Measurements from ENCODE around the gene TMEM208. TPM values are rescaled to one million over a fixed set of nuclear protein-coding genes. Genes with fewer than 3 reads are reported as not detected.

The TMEM208 gene
- total and polyA plus RNA-seq, 2 of the 13 experiments (the other 11 are each of a cell fraction or from before 2014, with no cell fraction given): 58.8 to 72.9 TPM

- TF ChIP-seq KDM4B (CRISPR knock-in tag; IDR thresholded peaks at IDR 0.05): peak; percentile 97
- peak; percentile 61; the same call in 1 of the 2 replicates for TF ChIP-seq ZNF430 (CRISPR knock-in tag; IDR thresholded peaks at IDR 0.05)
- TF ChIP-seq EEA1 (CRISPR knock-in tag; IDR thresholded peaks at IDR 0.05; ENCODE audit: borderline replicate concordance): no peak; the same call in 1 of the 2 replicates
- TF ChIP-seq TBP (CRISPR knock-in tag; IDR thresholded peaks at IDR 0.05): no peak
- no peak for TF ChIP-seq RORA (CRISPR knock-in tag; IDR thresholded peaks at IDR 0.05)
- no peak for TF ChIP-seq NFE2L2 (IDR thresholded peaks at IDR 0.05; ENCODE audit: low read length)
- TF ChIP-seq ZNF407 (CRISPR knock-in tag; IDR thresholded peaks at IDR 0.05; ENCODE audit: not compliant biosample characterization): peak; percentile 45
- TF ChIP-seq MAF1 (CRISPR knock-in tag; IDR thresholded peaks at IDR 0.05; ENCODE audit: borderline replicate concordance): peak; percentile 84; the same call in 1 of the 2 replicates
- peak; percentile 21 for TF ChIP-seq ASH2L (IDR thresholded peaks at IDR 0.05; ENCODE audit: insufficient read length, low read depth, low read length)
- TF ChIP-seq EP300 (IDR thresholded peaks at IDR 0.05; ENCODE audit: low read depth in 2 of 2, low read length in 2 of 2): no peak; a peak in 1 of 4 replicates
- TF ChIP-seq EP300 (CRISPR knock-in tag; IDR thresholded peaks at IDR 0.05; ENCODE audit: borderline replicate concordance): no peak
- TF ChIP-seq ZNF615 (CRISPR knock-in tag; IDR thresholded peaks at IDR 0.05; ENCODE audit: borderline replicate concordance): 0 out of 2 replicates have a peak, but pooled peaks have one; percentile 66
- no peak for TF ChIP-seq NPAS2 (CRISPR knock-in tag; IDR thresholded peaks at IDR 0.05; ENCODE audit: borderline replicate concordance)
- TF ChIP-seq ZNF296 (CRISPR knock-in tag; conservative IDR thresholded peaks at IDR 0.05): no peak
- peak; percentile 67; the same call in 1 of the 2 replicates for TF ChIP-seq ELK4 (CRISPR knock-in tag; IDR thresholded peaks at IDR 0.05; ENCODE audit: borderline replicate concordance)
- TF ChIP-seq ZSCAN21 (CRISPR knock-in tag; IDR thresholded peaks at IDR 0.05; ENCODE audit: borderline replicate concordance): no peak; the same call in 1 of the 2 replicates
- TF ChIP-seq THAP9 (CRISPR knock-in tag; IDR thresholded peaks at IDR 0.05; ENCODE audit: borderline replicate concordance): peak; percentile 80
Observed at GRCh38 chr16:67184995-67185650, 41.8 kb upstream of the TMEM208 start (continued).

All from HepG2 (cell line).